GM23248 (cell line): ENCODE results near the gene OR13G1.

Experiments used
- EZH2 ChIP-seq: fragments of 200-600 bp; sonication (generic); IDR thresholded peaks from 2 replicates; pipeline ENCODE4 v1.6.1; 2018; ENCODE audit warnings: antibody characterized with exemption, mild to moderate bottlenecking; ENCODE audit not compliant: insufficient read depth, poor library complexity, severe bottlenecking
- EZH2phosphoT487 ChIP-seq: fragments of 200-600 bp; sonication (generic); IDR thresholded peaks from 2 replicates; pipeline ENCODE4 v1.6.1; 2018; ENCODE audit warnings: antibody characterized with exemption, moderate library complexity, mild to moderate bottlenecking, low read depth; ENCODE audit not compliant: insufficient read depth

- no peak for TF ChIP-seq EZH2phosphoT487
- TF ChIP-seq EZH2 = no peak
Observed at GRCh38 chr1:247656221-247656875, 23.2 kb downstream of the OR13G1 start.
